Panc1 (cell line): ENCODE data around the gene RAB11FIP2. TPM values are rescaled to one million over a fixed set of nuclear protein-coding genes. Genes with fewer than 3 reads are reported as not detected.

Source experiments
- ATAC-seq: fragments of 200-7000 bp; cut with Tn5 transposase; 2 replicates; pipeline ENCODE4 v1.9.1; 2020; ENCODE audit warnings: mild to moderate bottlenecking, moderate library complexity
- BruUV-seq: library from RNA; stranded (reverse); fragments of 400-500 nt; replicated peaks from 2 replicates; lab custom pipeline; 2021; lab: Mats Ljungman, UMichigan
- CTCF ChIA-PET: fragments of 300-600 bp; sonication (Branson Sonifier 250); formaldehyde crosslinking; loops from one replicate; lab custom pipeline; 2022; ENCODE audit warnings: antibody characterized with exemption; lab: Charles Lee
- POLR2A ChIA-PET: fragments of 300-600 bp; sonication (Branson Sonifier 250); formaldehyde crosslinking; loops from one replicate; lab custom pipeline; 2022; ENCODE audit warnings: antibody characterized with exemption; lab: Charles Lee
- DNase-seq: peaks from one replicate; pipeline ENCODE4 v3.0.0-alpha.2; 2010; ENCODE audit warnings: low read depth, low spot score
- H3K27ac ChIP-seq: 2 replicates; pipeline ENCODE4 v1.5.1; 2011; ENCODE audit warnings: mild to moderate bottlenecking, low read length, inconsistent platforms
- H3K27me3 ChIP-seq: fragments of 200-500 bp; sonication (Bioruptor generic); 2 replicates; pipeline ENCODE4 v1.6.0; 2014; ENCODE audit warnings: low read length, inconsistent platforms; ENCODE audit not compliant: control insufficient read depth, insufficient read depth
- H3K36me3 ChIP-seq: fragments of 200-500 bp; sonication (Bioruptor generic); 2 replicates; pipeline ENCODE4 v1.5.1; 2014; ENCODE audit warnings: inconsistent platforms, mild to moderate bottlenecking, low read length, moderate library complexity; ENCODE audit not compliant: control insufficient read depth, insufficient read depth
- H3K4me1 ChIP-seq: 2 replicates; pipeline ENCODE4 v1.5.1; 2011; ENCODE audit warnings: inconsistent platforms, mild to moderate bottlenecking, low read length, moderate library complexity; ENCODE audit not compliant: control insufficient read depth, insufficient read depth
- H3K4me3 ChIP-seq, 2 experiments: 2 replicates each; pipeline ENCODE4 v1.5.1; 2011 to 2012; ENCODE audit warnings: low read depth in 2 of 2, low read length in 2 of 2, mild to moderate bottlenecking in 2 of 2, inconsistent platforms in 1 of 2, moderate library complexity in 1 of 2
- H3K9me3 ChIP-seq: fragments of 200-500 bp; sonication (Bioruptor generic); 2 replicates; pipeline ENCODE4 v1.5.1; 2014; ENCODE audit warnings: low read depth, mild to moderate bottlenecking, inconsistent platforms, low read length, moderate library complexity; ENCODE audit not compliant: control insufficient read depth, insufficient read depth
- POLR2AphosphoS5 ChIP-seq: IDR thresholded peaks from 2 replicates; pipeline ENCODE4 v1.6.1; 2012; ENCODE audit warnings: mild to moderate bottlenecking, low read depth, low read length, moderate library complexity
- SIN3A ChIP-seq: IDR thresholded peaks from 2 replicates; pipeline ENCODE4 v1.6.1; 2012; ENCODE audit warnings: low read depth, mild to moderate bottlenecking, low read length, moderate library complexity, borderline replicate concordance; ENCODE audit not compliant: insufficient read depth
- TCF7L2 ChIP-seq: IDR thresholded peaks from 2 replicates; pipeline ENCODE4 v1.6.1; 2011; ENCODE audit warnings: mild to moderate bottlenecking, low read depth, low read length, inconsistent platforms
- in situ Hi-C: cut with HindIII; loops from 2 replicates; pipeline ENCODE4 v1.10.0; 2016; ENCODE audit warnings: low sequenced_read_pairs, low pct_unique_long_range_greater_than_20kb
- intact Hi-C: fragments of 100-400 bp; cut with micrococcal nuclease; formaldehyde crosslinking; loops from one replicate; pipeline ENCODE4 v1.10.0; 2022; ENCODE audit not compliant: unreplicated experiment
- total RNA-seq: library from RNA; stranded (reverse); gene quantifications from one replicate; pipeline ENCODE4 v1.2.1, GENCODE V29; 2021; ENCODE audit not compliant: unreplicated experiment
- TF ChIP-seq, protein P1 (sequence below), 2 experiments: IDR thresholded peaks; 2 replicates each; pipeline ENCODE4 v1.6.1; 2011 to 2012; ENCODE audit warnings: low read depth in 2 of 2, control low read depth in 1 of 2, low read length in 1 of 2, mild to moderate bottlenecking in 1 of 2, moderate library complexity in 1 of 2; ENCODE audit not compliant: insufficient read depth in 1 of 2
- TF ChIP-seq, protein P2 (sequence below): fragments of 450-650 bp; IDR thresholded peaks from 2 replicates; pipeline ENCODE4 v1.5.1; 2017; ENCODE audit warnings: mild to moderate bottlenecking

Gene RAB11FIP2
- total RNA-seq, 1 experiment from 2014 or later: 18.1 TPM

DNA sequence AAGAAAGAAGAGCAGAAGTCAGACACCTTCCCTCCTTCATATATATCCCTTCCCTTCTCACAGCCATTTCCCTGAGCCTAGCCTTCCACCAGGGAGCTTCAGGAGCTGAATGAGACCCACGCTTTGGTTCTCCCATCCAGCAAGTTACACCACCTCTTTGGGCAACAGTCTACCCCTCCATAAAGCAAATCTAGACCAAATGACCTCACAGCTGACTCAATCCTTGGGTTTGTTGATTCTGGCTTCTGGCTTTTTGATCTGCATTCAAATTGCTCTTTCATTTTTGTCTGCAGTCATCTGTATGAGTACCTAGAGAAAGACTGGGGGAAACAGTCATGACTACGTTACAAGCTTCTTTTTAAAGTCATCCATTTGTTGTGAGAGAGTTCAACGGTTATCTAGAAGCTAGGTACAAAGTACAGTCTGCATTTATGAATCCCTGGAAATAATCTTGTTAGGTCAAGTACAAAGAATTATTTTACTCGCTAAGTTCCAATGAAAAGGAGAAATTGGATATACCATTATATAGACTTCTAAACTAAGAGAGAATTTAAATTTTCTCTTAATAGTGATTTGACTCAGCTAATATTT lies 86.3 kb downstream of the RAB11FIP2 start:
- intact Hi-C loops (no loop called here), in situ Hi-C loops (no loop called here)
- H3K4me1 ChIP-seq: no peaks in the 10 kb centered on the region
- ChIA-PET POLR2A (no interaction called here), CTCF (no interaction called here)
- H3K36me3 ChIP-seq: no peaks in the 10 kb centered on the region
- ATAC-seq (no peak), DNase-seq (no peak)
- H3K27me3 ChIP-seq: peaks cover 9% of the 10 kb centered on the region
- H3K4me3 ChIP-seq: no peak overlapping the region
- TF ChIP-seq SIN3A (no peak), POLR2AphosphoS5 (no peak), TCF7L2 (no peak)
- TF ChIP-seq, protein P1, sequence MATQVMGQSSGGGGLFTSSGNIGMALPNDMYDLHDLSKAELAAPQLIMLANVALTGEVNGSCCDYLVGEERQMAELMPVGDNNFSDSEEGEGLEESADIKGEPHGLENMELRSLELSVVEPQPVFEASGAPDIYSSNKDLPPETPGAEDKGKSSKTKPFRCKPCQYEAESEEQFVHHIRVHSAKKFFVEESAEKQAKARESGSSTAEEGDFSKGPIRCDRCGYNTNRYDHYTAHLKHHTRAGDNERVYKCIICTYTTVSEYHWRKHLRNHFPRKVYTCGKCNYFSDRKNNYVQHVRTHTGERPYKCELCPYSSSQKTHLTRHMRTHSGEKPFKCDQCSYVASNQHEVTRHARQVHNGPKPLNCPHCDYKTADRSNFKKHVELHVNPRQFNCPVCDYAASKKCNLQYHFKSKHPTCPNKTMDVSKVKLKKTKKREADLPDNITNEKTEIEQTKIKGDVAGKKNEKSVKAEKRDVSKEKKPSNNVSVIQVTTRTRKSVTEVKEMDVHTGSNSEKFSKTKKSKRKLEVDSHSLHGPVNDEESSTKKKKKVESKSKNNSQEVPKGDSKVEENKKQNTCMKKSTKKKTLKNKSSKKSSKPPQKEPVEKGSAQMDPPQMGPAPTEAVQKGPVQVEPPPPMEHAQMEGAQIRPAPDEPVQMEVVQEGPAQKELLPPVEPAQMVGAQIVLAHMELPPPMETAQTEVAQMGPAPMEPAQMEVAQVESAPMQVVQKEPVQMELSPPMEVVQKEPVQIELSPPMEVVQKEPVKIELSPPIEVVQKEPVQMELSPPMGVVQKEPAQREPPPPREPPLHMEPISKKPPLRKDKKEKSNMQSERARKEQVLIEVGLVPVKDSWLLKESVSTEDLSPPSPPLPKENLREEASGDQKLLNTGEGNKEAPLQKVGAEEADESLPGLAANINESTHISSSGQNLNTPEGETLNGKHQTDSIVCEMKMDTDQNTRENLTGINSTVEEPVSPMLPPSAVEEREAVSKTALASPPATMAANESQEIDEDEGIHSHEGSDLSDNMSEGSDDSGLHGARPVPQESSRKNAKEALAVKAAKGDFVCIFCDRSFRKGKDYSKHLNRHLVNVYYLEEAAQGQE (IDR thresholded peaks at IDR 0.05; ENCODE audit: insufficient read depth in 1 of 2, low read depth in 2 of 2, low read length in 1 of 2): no peak
- TF ChIP-seq, protein P2, sequence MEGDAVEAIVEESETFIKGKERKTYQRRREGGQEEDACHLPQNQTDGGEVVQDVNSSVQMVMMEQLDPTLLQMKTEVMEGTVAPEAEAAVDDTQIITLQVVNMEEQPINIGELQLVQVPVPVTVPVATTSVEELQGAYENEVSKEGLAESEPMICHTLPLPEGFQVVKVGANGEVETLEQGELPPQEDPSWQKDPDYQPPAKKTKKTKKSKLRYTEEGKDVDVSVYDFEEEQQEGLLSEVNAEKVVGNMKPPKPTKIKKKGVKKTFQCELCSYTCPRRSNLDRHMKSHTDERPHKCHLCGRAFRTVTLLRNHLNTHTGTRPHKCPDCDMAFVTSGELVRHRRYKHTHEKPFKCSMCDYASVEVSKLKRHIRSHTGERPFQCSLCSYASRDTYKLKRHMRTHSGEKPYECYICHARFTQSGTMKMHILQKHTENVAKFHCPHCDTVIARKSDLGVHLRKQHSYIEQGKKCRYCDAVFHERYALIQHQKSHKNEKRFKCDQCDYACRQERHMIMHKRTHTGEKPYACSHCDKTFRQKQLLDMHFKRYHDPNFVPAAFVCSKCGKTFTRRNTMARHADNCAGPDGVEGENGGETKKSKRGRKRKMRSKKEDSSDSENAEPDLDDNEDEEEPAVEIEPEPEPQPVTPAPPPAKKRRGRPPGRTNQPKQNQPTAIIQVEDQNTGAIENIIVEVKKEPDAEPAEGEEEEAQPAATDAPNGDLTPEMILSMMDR: no peak
- H3K9me3 ChIP-seq: no peaks in the 10 kb centered on the region
- H3K27ac ChIP-seq: no peak overlapping the region
- no TSS peak for BruUV-seq

DNA sequence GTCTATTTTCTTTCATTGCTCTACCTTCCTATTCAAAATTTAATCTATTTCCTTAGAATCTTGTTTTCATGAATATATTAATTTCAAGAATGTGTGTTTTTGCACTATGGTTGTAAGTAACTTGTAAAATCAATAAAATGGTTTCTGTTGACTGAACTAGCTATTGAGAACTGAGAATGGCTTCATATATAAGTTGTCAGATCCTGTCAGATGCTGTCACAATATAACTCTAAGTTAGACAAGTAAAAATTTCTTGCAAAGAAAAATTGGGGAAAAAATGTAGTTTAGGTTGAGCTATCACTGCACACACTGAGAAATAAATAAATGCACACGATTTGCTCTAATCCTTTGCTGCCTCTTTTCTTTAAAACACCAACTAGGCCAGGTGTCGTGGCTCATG lies 89.8 kb downstream of the RAB11FIP2 start:
- TF ChIP-seq SIN3A (no peak), POLR2AphosphoS5 (no peak), TCF7L2 (no peak)
- TF ChIP-seq, protein P2: no peak
- TF ChIP-seq, protein P1 (IDR thresholded peaks at IDR 0.05; ENCODE audit: insufficient read depth in 1 of 2, low read depth in 2 of 2, low read length in 1 of 2): no peak
- Histone ChIP-seq H3K27me3 (no peaks in the 10 kb centered on the region; the same call in none of the 2 replicates), H3K4me3 (no peak overlapping the region), H3K27ac (no peak overlapping the region), H3K36me3 (no peaks in the 10 kb centered on the region), H3K9me3 (no peaks in the 10 kb centered on the region), H3K4me1 (no peaks in the 10 kb centered on the region)
- ChIA-PET CTCF (no interaction called here), POLR2A (no interaction called here)
- ATAC-seq (no peak), DNase-seq (no peak)
- BruUV-seq: no TSS peak
- in situ Hi-C loops: no loop called here
- intact Hi-C loops: no loop called here
